Kidney epithelial cell (primary cell): ENCODE measurements around the gene PTH2. TPM values are rescaled to one million over a fixed set of nuclear protein-coding genes. Genes with fewer than 3 reads are reported as not detected.
"Not testable (repeated sequence)": the region's sequence is repeated elsewhere in the genome, so short reads cannot be mapped to it uniquely, and the experiment has no call there.

ENCODE experiments used
- DNase-seq: peaks from one replicate; pipeline ENCODE4 v3.0.0-alpha.2; 2010; ENCODE audit warnings: low read depth
- H3K27me3 ChIP-seq: 2 replicates; pipeline ENCODE4 v1.6.0; 2011; ENCODE audit warnings: low read length; ENCODE audit not compliant: control insufficient read depth, insufficient read depth
- H3K36me3 ChIP-seq: 2 replicates; pipeline ENCODE4 v1.5.1; 2011; ENCODE audit warnings: low read length; ENCODE audit not compliant: control insufficient read depth, insufficient read depth
- H3K4me3 ChIP-seq: 2 replicates; pipeline ENCODE4 v1.5.1; 2011; ENCODE audit warnings: low read depth, mild to moderate bottlenecking, control low read depth, low read length
- CTCF ChIP-seq: IDR thresholded peaks from 2 replicates; pipeline ENCODE4 v1.5.1; 2011; ENCODE audit warnings: mild to moderate bottlenecking, moderate library complexity, low read length, control low read depth, inconsistent platforms; ENCODE audit not compliant: insufficient read depth, poor library complexity, severe bottlenecking
- total RNA-seq: library from RNA; depleted of rRNA; stranded (reverse); fragments of >200 nt; gene quantifications from 2 replicates; pipeline ENCODE4 v1.2.3, GENCODE V29; 2015

The PTH2 gene
- total RNA-seq, 1 donor from 2014 or later: not detected

DNA sequence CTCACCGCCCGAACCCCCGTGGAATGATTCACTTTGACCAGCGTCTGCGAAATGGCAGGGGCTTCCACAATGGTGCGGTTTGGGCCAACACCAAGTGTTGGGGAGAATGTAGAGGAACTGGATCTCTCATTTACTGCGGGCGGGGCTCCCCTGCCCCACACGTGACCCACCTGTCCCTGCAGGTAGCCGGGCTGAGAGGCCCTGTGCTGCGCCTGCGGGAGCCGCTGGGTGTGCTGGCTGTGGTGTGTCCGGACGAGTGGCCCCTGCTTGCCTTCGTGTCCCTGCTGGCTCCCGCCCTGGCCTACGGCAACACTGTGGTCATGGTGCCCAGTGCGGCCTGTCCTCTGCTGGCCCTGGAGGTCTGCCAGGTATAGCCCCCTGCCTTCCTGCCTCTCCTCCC is 45.0 kb upstream of the PTH2 start:
- Histone ChIP-seq H3K27me3 (no peaks in the 10 kb centered on the region), H3K36me3 (no peaks in the 10 kb centered on the region), H3K4me3 (no peak overlapping the region)
- no peak for TF ChIP-seq CTCF
- DNase-seq: no peak

DNA sequence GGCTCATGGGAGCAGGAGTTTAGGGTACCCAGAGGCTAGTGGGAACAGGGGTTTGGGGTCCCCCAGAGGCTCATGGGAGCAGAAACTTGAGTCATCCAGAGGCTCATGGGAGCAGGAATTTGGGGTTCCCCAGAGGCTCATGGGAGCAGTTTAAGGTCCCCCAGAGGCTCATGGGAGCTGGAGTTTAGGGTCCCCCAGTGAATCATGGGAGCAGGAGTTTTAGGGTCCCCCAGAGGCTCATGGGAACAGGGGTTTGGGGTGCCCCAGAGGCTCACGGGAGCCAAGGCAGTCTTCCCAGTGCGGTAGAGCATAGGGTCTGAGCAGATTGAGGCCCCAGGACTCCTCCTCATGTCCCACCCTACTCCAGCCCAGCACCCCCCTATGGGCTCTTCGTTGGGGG is 42.1 kb upstream of the PTH2 start:
- Histone ChIP-seq H3K4me3 (no peak overlapping the region), H3K36me3 (no peaks in the 10 kb centered on the region), H3K27me3 (no peaks in the 10 kb centered on the region)
- DNase-seq: no peak
- no peak for TF ChIP-seq CTCF

- Histone ChIP-seq H3K4me3 (no peak overlapping the region), H3K36me3 (no peaks in the 10 kb centered on the region), H3K27me3 (no peaks in the 10 kb centered on the region)
- TF ChIP-seq CTCF: no peak
- no peak for DNase-seq
Observed at GRCh38 chr19:49463960-49464740, 40.9 kb upstream of the PTH2 start.

GRCh38 chr19:49462492-49462891 is 39.3 kb upstream of the PTH2 start:
- Histone ChIP-seq H3K27me3 (no peaks in the 10 kb centered on the region), H3K36me3 (no peaks in the 10 kb centered on the region), H3K4me3 (no peak overlapping the region)
- no peak for TF ChIP-seq CTCF
- DNase-seq: no peak

- Histone ChIP-seq H3K27me3 (no peaks in the 10 kb centered on the region), H3K4me3 (no peak overlapping the region), H3K36me3 (no peaks in the 10 kb centered on the region)
- no peak for DNase-seq
- TF ChIP-seq CTCF: no peak
Observed at GRCh38 chr19:49461656-49462055, 38.4 kb upstream of the PTH2 start.

DNA sequence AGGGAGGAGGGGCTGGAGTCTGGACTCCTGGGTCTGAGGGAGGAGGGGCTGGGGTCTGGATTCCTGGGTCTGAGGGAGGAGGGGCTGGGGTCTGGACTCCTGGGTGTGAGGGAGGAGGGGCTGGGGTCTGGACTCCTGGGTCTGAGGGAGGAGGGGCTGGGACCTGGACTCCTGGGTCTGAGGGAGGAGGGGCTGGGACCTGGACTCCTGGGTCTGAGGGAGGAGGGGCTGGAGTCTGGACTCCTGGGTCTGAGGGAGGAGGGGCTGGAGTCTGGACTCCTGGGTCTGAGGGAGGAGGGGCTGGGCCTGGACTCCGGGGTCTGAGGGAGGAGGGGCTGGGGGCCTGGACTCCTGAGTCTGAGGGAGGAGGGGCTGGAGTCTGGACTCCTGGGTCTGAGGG is 37.9 kb upstream of the PTH2 start:
- not testable (repeated sequence) for H3K4me3 ChIP-seq, H3K36me3 ChIP-seq, H3K27me3 ChIP-seq, DNase-seq
